AG08395 (cell line): Measurements from ENCODE around the gene IKZF1.

Source experiments
- DNase-seq: peaks from one replicate; pipeline ENCODE4 v3.0.0; 2012; ENCODE audit warnings: mixed read lengths, low spot score

IKZF1 gene

DNA sequence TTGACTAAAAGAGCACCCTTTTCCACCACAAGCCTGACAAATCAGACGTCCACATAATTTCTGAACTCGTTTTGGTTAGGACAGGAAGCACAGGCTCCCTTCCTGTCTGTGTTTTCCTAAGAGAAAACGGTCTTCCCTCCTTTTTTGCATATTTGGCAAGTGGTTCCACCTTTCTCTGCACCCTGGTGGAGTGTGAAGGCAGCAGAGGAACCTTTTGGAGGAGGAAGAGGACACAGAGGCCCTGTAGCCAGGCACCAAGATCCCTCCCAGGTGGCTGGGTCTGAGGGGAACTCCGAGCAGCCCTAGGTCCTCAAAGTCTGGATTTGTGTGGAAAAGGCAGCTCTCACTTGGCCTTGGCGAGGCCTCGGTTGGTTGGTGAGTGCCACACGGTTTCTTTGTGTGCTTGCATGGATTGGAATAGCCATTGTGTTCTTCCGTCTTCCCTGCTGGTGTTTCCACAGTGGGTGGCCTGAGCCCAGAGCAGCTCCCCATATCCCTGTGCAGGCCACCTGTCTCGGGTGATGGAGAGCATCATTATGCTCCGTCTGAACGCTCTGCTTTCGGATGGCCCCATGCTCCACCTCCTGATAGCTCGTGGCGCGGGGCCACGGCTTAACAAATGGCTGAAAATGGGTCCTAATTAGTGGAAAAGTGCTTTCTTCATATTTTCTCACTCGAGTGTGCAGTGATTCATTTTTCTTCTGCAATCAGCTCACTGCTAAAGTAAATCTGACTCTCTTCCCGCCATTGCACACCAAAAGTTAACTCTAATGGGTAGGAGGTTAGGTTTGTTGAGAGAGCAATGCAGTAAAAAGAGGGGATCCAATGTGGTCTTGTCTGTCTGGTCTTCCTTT lies 4.2 kb downstream of the IKZF1 start:
- DNase-seq = no peak

DNA sequence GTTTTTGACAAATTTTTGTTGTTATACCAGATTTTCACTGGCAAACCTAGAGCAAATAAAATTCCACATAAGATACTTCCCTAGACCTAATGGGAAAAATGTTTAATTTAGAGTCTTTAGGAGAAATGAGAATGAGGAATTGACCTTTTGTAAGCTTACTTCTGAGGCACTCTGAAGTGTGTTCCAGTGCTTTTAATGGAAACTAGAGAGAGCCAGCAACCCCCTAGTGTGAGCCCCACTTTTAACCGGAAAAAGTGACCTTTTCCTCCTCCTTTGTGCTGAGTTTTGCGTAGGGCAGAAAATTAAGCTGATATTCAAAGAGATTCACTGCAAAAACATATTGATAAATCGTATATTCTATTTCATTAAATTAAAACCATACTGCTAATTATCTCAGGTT lies 5.2 kb downstream of the IKZF1 start:
- DNase-seq = no peak

DNA sequence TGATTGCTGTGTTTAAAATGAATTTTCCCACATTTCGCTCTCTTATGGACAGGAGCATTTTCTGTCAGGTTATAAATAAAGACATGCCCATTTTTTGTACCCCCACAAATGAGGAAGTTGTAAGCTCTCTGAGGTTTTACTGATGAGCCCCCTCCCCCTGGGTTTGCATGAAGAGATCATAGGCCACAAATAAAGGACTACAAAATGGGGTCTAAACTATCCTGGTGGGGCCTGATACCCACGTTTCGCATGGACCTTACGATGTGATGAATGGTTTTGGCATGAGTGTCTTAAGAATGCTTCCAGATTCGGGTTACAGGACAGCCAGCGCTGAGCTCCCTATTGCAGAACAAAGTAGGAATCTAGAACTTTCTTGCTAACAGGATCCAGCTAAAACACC lies 5.8 kb downstream of the IKZF1 start:
- DNase-seq = no peak

DNA sequence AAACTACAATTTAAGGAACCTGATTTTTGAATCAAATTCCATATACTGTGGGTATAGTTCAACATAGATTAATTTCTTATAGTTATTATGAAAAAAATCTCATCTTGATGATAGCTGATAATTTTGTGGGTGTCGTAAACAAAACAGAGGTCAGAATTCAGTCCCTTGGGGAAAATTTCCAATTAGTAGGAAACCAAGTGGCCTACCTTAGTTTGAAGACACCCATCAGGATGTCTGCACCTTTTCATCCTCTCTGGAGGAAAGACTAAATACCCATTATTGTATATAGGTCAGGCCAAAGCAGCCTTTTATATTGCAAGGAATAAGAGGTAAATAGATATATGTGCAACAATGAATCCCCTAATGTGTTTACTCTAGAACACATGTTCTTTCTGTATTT lies 6.4 kb downstream of the IKZF1 start:
- DNase-seq = no peak

DNA sequence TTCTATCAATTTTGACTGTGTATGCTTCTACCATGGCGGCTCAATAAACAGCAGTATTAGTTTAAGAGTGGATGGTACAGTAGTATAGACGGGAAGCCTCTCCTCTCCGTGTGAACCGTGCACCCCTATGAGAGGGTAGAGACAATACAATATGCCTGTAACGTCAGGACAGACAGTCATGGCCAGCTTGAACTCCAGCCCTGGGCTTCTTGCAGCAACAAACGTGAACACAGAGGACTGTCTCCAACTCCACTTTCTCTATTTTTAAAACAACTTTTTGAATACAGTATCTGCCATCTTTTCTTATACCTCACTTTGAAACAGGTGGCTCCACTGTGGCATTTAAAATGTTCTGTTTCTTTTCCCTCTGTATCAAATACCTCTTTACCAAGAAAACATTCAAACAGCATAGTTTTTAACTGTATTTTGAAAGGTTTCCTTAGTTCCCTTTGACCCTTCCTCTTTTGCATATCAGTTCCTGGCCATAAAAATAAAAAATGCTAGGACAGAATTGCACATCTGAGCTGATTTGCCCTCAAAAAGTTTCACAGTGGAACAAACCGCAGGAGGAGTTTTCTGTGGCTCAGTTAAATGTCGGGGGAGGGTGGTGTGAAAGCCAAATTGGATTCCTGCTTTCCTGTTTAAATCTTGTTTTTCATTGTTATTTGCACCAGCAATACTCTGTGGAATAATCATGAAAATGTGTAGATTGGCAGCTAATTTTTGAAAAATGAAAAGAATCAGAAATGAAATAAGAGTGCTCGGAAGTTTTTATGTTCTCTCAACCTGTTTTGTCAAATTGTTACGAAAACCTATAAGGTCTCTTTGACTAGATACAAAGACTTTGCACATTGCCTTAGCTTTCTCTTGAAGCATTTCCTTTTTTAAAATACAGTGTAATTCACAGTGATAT lies 8.0 kb downstream of the IKZF1 start:
- no peak for DNase-seq

DNA sequence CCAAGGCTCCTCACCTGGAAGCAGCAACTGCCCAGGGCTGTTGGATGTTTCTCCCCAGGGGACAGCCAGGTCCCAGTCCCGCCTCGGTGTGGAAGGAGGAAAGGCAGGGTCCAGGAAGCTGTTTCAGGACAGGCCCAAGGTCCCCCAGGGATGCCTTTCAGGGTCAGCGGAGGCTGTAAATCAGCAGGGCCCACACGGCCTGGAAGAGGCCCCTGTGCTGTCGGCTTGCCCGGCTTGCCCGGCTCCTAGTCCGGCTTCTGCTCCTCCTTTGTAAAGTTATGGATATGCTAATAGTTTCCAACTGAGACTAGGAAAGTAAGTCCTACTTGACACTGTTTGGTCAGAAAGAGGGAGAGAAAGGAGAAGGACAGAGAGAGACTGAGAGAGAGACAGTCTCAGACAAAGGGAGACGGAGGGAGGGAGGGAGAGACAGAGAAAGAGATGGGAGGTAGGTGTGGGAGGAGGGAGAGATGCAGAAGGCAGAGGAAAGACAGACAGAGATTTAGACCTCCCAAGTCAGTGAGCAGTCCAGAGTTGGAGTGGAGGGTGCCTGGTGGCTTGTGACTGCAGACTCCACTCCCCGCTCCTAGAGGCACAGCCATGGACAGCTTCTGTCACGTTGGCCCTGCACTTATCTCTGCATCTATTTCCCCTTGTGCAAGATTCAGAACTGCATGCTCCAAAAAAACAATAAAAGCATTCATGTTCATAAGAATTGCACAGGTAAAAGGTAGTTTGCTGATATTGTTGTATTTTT lies 10.5 kb downstream of the IKZF1 start:
- DNase-seq = no peak

DNA sequence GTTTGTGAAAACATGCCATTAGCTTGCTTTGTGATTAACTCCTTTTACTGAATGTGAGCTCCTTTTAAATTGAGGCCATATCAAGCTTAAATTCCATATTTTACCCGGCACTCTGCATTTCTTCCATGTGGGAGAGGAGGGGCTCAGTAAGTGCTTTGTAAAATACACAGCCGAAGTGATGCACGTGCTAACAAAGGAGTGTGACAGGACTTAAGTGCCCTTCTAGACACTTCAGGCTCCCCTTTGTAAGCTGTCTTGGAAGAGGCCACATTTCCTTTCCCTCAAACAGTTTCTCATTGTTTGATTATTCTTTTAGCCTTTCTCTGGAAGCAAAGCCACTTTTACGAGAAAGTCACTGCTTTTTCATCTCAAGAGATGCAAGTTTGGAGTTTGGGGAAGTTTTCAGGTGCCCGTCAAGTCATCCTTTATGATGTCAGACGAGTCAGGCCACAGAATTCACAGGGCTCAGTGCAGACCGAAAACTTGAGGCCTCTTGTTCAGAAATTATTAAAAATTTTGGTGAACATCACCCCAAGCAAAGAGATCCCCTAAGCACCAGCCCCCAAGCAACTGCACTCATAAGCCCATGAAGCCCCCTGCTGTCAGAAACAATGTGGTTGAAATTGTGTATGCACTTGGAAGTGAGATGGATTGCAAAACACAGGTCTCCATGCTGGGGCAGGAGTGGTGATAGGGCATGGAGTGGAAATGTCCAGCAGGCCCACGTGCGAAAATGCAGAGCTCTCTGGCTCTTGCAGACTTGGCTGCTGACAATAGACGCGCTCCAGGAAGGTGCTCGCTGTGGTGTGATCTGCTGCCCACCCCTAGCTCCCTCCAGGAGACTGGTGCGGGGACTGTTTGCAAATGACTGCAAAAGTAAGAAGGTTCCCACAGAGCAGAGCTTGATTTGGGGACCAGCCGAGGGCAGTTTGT lies 11.5 kb downstream of the IKZF1 start:
- no peak for DNase-seq

DNA sequence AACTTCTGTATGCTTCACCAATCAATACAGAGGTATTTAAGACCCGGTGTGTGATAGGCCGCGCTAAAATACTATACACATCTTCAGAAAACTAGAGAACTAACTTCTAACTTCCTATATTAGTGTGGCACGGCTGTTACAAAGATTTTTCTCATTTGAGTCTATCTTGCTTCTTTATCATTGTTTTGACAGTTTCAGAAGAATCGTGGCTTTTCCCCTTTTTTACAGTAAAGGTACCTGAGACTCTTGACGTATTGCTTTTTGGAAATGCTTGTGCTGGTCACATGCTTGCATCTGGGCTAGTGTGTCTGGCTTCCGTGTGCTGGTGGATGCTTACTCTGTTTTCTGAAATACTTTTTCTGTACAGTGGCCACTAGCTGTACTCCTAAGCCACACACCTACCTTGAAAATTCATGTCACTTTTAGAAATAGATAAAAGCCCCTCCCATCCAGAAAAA lies 12.7 kb downstream of the IKZF1 start:
- no peak for DNase-seq

DNA sequence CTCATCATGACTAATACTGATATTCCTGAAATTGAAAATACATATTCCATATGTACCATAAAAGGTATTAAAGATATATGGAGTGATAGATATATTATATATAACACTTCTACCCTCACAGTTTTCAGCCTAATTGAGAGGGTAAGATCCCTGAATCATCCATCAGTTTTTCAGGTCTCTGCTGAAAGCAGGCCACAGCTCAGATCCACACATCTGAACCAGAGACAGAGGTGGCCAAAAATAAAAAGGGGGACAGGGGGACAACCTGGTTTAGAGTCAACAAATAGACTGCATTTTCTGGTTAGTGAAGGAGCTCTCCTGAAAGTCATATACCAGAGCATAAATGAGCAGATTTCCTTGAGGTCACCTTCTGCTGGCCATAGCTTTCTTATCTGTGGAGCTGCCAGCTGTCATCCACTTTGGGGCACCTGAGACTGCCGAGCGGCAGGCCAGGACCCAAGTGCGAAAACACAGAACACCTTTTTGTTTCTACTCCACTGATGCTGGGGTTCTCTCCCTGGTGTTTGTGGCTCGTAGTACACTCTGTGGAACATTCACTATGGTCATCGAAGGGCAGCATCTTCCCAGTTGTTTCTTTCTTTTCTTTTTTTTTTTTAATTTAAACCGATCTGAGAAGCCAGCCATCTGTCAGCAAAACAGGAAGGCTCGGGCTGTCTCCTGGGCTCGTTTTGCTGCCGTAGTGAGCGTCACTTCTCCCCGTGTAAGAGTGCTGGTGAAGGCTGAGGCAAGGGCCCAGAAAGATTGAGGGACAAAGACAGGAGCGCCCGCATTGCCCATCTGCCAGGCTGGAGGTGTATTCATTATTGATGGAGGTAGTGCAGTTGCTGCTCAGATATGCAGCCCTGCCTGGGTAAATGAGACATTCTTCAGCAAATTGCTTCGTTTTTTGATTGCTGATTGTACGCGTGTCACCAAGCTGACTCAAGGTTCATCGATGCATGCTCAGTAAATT lies 13.5 kb downstream of the IKZF1 start:
- no peak for DNase-seq

DNA sequence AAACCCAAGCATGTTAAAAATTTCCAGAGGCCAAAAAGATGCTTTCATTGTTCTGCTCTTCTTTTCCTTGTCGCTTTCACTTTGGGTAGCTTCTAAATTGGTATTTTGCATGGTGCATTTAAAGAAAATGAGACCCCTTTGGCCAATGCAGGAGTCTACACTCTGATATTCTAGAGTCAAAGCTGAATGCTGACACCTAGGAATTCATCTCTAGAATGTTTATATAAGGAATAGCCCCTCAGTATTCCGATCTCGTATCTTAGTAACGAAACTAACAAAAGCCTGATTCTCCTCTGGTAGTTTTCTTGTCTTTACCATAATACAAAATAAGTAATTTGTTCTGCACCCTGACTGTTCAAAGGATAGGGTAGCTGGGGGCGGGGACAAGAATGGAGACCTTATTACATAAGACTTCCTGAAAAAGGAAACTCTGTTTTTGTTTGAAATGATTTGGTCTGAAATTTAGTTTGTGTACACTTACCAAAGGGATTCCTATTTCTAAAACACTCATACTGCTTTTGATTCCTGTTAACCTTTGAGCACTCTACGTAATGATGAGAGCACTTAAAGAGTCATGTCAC lies 17.1 kb downstream of the IKZF1 start:
- DNase-seq = no peak

DNA sequence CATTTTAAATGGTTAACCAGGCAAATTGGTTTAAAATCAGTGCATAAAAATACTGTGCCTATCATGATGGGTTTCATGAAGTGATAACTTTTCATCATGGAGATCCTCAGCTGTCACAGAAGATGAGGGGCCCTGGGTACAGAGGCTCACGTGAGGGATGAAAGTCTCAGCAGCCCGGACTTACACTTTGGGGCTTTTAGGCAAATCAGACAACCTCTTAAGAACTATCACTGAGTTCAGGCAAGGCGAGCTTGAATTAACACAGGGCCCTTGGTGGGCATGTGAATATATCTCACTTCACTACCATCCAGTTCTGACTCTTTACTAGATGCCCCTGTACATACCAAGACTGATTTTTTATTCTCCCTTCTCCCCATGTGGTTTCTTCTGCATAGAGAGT lies 19.6 kb downstream of the IKZF1 start:
- DNase-seq = no peak

DNA sequence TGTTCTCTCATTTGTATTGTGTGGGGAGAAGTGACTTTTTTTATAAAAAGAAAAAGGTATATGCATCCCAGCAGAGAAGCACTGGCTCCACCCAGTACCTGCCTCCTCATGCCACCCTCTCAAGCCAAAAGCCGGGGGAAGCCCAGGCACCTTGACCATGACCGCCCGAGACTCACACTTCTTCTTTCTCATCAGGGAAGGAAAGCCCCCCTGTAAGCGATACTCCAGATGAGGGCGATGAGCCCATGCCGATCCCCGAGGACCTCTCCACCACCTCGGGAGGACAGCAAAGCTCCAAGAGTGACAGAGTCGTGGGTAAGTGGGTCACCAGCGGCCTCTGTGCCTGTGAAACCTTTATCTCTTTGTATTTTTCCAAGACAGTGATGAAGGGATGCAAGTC lies 22.9 kb downstream of the IKZF1 start:
- no peak for DNase-seq

DNA sequence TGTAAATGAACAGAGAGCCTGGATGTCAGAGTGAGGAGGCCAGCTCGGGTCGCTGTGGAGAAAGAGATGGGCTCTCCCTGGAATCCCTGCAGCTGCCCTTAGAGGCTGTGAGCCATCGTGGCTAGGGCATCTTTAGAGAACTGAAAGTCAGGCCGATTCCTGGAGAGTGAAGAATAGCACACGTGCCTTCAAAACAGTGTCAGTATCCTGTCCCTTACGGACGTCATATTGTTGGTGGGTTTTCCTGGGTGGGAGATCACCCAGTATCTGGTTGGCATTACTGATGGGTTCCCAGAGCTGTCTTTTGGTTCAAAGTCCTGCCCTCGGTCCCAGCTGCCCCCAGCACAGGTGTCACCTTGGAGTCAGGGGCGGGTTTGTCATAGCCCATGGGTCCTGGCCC lies 25.3 kb downstream of the IKZF1 start:
- no peak for DNase-seq

DNA sequence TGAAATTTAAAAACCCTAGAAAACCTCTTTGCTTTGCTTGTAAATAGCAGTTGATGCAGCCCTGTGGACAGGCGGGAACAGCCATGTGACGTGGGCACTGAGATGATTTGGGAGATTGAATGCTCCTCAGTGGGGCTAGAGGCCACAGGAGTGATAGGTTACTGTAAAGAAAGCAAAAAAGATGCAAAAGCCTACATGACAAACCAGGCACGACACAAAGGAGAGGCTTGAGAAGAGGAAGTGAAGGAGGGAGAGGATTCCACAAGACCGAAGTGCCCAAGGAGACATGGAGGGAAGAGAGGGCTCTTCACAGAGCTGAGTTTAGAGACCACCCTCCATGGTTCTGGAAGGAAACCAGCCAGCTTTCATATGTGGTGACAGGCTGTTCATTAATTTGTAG lies 25.7 kb downstream of the IKZF1 start:
- DNase-seq = no peak

DNA sequence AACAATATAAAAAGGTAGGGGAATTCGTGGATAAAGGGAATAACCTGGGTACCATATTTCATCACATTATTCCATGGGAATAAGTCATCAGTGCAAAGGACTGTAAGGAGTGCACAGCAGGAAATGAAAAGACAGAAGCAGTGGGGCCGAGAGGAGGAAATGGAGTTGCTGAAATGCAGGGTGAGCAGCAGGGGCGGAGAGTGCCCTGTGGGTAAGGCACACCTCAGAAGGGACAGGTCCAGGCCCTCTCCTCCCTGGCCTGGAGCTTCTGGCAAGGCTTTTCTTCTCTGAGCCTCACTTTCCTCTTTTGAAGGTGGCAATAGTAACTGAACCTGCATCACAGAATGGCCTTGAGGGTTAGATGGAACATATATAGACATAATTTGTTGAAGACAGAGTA lies 26.2 kb downstream of the IKZF1 start:
- no peak for DNase-seq

DNA sequence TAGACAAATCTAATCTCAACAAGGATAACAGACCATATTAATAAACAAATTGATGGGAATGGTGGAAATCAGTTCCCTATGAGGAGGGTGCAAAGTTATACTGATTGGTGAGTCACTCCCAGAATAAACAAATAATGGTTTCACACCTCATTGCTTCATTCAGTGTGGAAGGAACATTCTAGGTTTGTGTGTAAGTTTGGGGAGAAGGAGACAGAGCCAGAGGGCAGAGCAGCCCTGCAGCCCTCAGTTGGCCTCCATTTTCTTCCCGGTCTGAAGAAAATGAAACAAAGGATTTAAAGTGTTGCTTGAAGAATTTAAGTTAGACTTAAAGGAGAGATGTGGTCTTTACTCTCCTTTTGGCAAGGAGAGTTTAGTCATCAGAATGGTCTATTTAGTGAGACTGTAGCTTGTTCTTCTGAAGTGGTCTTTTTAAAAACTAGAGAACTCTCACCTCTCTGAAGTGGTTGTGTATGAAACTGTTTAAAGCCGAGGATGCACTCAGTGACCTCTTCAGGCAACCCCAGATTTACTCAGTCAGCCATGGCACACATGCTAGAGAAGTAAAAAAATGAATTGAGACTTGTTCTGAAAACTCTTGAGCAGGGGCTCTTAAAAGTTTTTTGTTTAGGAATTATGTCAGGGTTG lies 27.2 kb downstream of the IKZF1 start:
- DNase-seq = no peak

DNA sequence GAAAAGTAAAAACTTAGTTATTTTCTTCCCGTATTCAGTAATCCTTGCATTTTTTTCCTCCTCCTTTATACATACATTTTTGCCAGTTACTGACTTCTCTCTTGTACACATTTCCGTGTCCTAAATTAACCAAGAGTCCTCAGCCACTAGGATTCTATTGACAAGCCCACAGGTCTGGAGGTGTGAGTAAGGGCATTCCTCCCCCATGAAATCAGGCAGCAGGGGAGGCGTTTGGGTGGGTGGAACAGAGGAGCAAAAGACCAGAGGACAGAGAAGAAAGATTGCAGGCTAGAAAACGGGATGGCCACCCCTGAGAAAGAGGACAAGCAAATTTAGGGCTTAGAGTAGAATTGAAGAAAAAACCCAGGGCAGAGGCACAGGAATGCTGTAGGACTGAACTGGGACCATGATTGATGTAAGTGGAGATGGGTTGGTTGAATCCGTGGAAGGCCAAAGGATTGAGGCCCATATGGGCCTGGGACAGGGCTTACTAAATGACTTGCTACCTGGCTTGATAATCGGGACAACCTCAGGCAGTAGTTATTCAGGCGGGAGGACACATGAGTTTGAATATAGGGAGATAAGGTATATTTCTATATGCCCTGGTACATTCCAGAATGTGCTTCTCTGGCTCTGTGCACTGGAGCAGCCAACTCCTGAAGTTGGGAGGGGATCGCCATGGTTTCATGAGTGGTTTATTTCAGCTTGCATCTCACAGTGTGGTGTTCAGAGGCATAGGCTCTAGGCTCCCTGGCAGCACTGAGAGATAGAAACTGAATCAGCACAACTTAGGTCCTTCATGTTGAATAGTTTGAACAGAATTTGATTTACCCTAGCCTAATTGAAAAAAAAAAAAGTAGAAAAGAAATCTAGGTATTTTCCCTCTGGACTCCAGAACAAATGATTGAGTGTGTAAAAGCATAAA lies 28.0 kb downstream of the IKZF1 start:
- no peak for DNase-seq

DNA sequence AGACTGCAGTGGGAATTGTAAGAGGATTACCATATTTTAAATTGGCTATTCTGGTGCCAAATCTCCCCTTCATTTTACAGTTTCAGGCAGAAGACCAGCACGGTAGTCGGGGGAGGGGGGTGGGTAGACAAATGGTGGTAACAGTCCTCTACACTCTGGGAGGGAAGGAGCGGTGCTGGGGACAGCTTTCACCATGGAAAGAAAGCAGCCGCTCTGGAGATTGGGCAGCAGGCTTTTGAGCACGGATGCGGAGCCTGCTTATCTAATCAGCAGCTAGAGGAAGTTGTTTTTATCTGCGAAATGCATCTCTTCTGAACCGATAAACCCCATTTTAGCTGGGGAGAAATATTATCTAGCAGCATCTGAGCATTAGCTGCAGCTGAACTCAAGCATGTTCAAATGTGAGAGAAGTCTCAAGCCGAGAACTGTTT lies 28.7 kb downstream of the IKZF1 start:
- DNase-seq = no peak
